Stimulated activated CD4-positive, alpha-beta T cell treated with anti-CD3 and anti-CD28 coated beads, Interleukin-15, amount 100 ng/mL, for 1 hour (primary cell): ENCODE measurements around the gene STRBP.
"Not testable (repeated sequence)": the region's sequence is repeated elsewhere in the genome, so short reads cannot be mapped to it uniquely, and the experiment has no call there.

Experiments
- DNase-seq, 2 donors: peaks; one replicate each; pipeline ENCODE4 v3.0.0-alpha.2; 2020; ENCODE audit warnings: low read depth in 1 of 2, low spot score in 1 of 2

Gene STRBP

GRCh38 chr9:123200469-123200868 lies 67.9 kb downstream of the STRBP start:
- DNase-seq, result not testable (repeated sequence)

- DNase-seq, result no peak
These were observed 72.3 kb downstream of the STRBP start for GRCh38 chr9:123196124-123196523.

- DNase-seq, result no peak
These were observed 74.4 kb downstream of the STRBP start for GRCh38 chr9:123194023-123194422.

GRCh38 chr9:123191680-123192079 lies 76.7 kb downstream of the STRBP start:
- DNase-seq, result no peak

- no peak for DNase-seq
These were observed 77.1 kb downstream of the STRBP start for GRCh38 chr9:123191260-123191659.

- no peak for DNase-seq
These were observed 81.3 kb downstream of the STRBP start for GRCh38 chr9:123187131-123187530.

GRCh38 chr9:123186029-123186428 lies 82.4 kb downstream of the STRBP start:
- DNase-seq, result not testable (repeated sequence)

- no peak for DNase-seq
These were observed 91.4 kb downstream of the STRBP start for GRCh38 chr9:123176949-123177348.

GRCh38 chr9:123175854-123176629 lies 92.3 kb downstream of the STRBP start:
- no peak for DNase-seq

GRCh38 chr9:123174887-123175518 lies 93.4 kb downstream of the STRBP start:
- no peak for DNase-seq

- DNase-seq, result no peak
These were observed 94.3 kb downstream of the STRBP start for GRCh38 chr9:123174079-123174478.

GRCh38 chr9:123169926-123170325 lies 98.5 kb downstream of the STRBP start:
- no peak for DNase-seq

- no peak for DNase-seq
These were observed 99.8 kb downstream of the STRBP start for GRCh38 chr9:123168586-123168985.

- no peak for DNase-seq
These were observed 100.9 kb downstream of the STRBP start for GRCh38 chr9:123167474-123167873.

GRCh38 chr9:123165813-123166212 lies 102.6 kb downstream of the STRBP start:
- DNase-seq, result no peak

GRCh38 chr9:123164285-123164684 lies 104.1 kb downstream of the STRBP start:
- no peak for DNase-seq

GRCh38 chr9:123162791-123163345 lies 105.5 kb downstream of the STRBP start:
- no peak for DNase-seq

- DNase-seq, result no peak
These were observed 106.0 kb downstream of the STRBP start for GRCh38 chr9:123162360-123162759.

GRCh38 chr9:123157221-123157620 lies 111.2 kb downstream of the STRBP start:
- DNase-seq, result no peak

- DNase-seq, result no peak
These were observed 117.5 kb downstream of the STRBP start for GRCh38 chr9:123150708-123151503.

GRCh38 chr9:123149067-123149466 lies 119.3 kb downstream of the STRBP start:
- DNase-seq, result no peak

GRCh38 chr9:123138163-123138562 lies 130.2 kb downstream of the STRBP start:
- DNase-seq, result no peak
